ENCODE data around the gene BNC2.

Gene BNC2

DNA sequence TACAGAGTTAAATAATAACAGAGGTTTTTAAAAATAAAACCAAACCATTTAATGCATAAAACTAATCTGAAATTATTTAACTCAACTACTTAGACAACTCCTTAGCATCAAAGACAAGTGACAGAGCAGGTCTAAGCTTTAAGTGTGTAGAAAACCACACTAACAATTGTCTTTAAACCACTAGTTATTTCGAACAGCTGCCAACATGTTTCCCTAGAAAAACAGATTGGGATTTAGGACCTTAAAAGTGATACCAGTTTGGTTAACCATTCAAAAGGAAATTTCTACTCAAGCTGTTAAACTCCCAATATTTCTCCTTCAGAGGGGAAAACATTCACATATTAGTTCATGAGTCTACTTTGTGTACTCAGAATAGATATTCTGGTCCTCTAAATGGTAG is 208.7 kb downstream of the BNC2 start:
- no peak overlapping the region for H3K4me3 ChIP-seq (ENCODE audit: low read depth, low read length)
- DNase-seq (ENCODE audit: low read depth), result peak; percentile 52
- TF ChIP-seq, protein P1, sequence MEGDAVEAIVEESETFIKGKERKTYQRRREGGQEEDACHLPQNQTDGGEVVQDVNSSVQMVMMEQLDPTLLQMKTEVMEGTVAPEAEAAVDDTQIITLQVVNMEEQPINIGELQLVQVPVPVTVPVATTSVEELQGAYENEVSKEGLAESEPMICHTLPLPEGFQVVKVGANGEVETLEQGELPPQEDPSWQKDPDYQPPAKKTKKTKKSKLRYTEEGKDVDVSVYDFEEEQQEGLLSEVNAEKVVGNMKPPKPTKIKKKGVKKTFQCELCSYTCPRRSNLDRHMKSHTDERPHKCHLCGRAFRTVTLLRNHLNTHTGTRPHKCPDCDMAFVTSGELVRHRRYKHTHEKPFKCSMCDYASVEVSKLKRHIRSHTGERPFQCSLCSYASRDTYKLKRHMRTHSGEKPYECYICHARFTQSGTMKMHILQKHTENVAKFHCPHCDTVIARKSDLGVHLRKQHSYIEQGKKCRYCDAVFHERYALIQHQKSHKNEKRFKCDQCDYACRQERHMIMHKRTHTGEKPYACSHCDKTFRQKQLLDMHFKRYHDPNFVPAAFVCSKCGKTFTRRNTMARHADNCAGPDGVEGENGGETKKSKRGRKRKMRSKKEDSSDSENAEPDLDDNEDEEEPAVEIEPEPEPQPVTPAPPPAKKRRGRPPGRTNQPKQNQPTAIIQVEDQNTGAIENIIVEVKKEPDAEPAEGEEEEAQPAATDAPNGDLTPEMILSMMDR (IDR thresholded peaks at IDR 0.05; ENCODE audit: low read depth, low read length, missing control alignments), result no peak
- in situ Hi-C loops (cut with HindIII; ENCODE audit: low sequenced_read_pairs), result no loop called here

DNA sequence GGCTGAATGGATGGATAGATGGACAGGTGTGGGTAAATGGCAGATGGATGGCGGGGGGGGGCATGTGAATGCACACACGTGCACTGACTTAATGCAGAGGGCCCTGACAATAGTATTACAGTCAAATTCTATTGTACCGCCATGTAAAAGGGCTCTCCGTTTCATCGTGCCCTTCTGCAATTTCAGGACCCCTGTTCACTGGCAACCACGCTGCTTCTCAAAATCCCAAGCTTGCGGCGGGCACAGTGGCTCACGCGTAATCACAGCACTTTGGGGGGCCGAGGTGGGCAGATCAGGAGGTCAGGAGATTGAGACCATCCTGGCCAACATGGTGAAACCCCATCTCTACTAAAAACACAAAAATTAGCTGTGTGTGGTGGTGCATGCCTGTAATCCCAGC is 211.4 kb downstream of the BNC2 start:
- DNase-seq (ENCODE audit: low read depth), result no peak
- no peak overlapping the region for H3K4me3 ChIP-seq (ENCODE audit: low read depth, low read length)
- in situ Hi-C loops (cut with HindIII; ENCODE audit: low sequenced_read_pairs), result no loop called here
- TF ChIP-seq, protein P1 (IDR thresholded peaks at IDR 0.05; ENCODE audit: low read depth, low read length, missing control alignments), result no peak

DNA sequence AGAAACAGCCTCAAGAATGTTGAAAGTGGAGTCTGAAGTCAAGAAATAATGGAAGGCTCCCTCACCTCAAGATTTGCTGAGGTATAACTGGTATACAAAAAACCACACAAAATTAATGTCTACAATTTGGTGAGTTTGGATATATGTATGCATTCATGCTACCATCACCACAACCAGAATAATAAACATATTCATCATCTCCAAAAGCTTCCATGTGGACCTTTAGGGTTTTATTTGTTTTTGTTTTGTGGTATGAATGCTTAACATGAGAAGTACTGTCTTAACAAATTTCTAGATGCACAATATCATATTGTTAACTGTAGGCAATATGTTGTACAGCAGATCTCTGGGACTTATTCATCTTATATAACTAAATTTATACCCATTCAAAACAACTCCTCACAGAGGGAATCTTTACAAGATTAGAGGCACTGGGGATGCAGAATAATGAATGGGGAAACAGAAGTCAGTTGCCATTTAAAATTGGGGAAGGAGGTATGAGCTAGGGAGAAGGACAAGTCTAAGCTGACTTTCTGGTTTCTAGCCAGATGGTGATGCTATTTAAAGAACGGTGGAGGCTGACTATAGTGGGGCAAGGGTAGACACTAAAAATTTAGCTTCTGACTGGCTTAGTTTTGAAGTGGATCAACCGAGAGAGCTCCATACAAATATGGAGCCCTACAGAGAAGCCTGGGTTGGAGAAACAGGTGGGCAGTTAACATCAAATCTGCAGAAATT is 213.9 kb downstream of the BNC2 start:
- no peak for DNase-seq (ENCODE audit: low read depth)
- in situ Hi-C loops (cut with HindIII; ENCODE audit: low sequenced_read_pairs), result no loop called here
- H3K4me3 ChIP-seq (ENCODE audit: low read depth, low read length), result no peak overlapping the region
- TF ChIP-seq, protein P1 (IDR thresholded peaks at IDR 0.05; ENCODE audit: low read depth, low read length, missing control alignments), result no peak

DNA sequence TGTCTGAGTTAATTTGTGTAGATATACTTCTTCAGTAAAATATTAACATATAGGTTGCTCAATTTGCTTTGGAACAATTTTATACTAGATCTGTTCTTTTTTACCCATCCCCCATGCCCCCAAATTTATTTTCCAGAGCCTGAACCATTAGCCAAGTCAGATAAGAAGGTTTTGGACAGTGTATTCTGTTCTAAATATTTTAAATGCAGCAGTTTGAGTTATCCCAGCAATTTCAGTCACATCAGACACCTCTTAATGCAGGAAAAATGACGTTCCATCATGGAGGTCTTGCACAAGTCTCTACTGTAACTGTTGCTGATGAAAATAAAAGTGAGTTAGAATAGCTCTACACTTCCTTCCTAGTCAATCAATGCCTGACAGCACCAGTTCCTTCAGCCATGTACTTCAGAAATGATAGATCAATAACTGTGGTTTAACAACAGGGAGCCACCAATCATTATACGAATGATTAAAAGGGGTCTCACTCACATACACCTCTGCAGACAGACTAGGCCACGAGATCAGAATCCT is 215.8 kb downstream of the BNC2 start:
- in situ Hi-C loops (cut with HindIII; ENCODE audit: low sequenced_read_pairs), result no loop called here

DNA sequence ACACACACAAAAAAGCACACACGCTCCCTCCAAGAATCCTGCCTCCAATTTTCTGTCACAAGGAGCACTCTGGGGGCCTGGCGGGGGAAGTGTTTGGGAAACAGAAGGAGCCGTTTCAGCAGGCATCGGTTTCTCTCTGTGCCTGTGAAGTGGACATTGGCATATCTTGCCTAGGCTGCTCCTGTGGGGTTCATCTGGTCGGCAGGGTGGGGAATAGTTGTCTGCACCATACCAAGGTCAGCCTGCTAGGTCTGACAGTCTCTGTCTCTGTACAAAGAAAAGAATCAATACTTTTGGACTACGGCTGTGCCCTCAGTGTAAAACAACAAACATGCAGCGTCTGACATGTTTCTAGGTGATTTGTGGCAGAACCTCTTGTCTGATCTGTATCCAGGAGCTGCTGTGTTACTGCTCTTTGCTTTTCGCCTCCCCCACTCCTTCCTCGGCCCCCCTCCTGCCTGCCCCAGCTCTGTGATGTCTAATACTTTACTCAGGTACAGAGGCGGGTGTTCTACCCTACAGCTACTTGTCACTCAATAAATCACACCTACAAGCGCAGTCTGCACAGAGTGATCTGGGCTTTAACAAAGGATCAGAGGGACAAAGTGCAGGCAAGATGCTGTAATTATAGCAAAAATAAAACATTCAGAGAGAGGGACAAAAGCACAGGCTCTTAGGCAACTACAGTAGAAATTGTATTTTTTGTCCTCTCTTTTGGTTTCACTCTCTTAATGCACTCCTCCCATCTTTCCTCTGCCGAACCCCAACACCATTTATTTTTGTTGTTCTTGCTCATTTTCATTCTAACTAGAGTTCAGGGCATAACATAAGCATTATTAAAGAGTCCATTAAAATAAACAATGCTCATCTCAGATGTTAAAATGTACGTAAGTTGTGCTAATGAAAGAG is 216.7 kb downstream of the BNC2 start:
- DNase-seq (ENCODE audit: low read depth), result no peak
- in situ Hi-C loops (cut with HindIII; ENCODE audit: low sequenced_read_pairs), result no loop called here
- no peak overlapping the region for H3K4me3 ChIP-seq (ENCODE audit: low read depth, low read length)
- TF ChIP-seq, protein P1 (IDR thresholded peaks at IDR 0.05; ENCODE audit: low read depth, low read length, missing control alignments), result no peak

More for the DNA sequence above, 215.8 kb downstream of the BNC2 start:
- DNase-seq (ENCODE audit: low read depth), result no peak
- no peak overlapping the region for H3K4me3 ChIP-seq (ENCODE audit: low read depth, low read length)
- TF ChIP-seq, protein P1 (IDR thresholded peaks at IDR 0.05; ENCODE audit: low read depth, low read length, missing control alignments), result no peak

DNA sequence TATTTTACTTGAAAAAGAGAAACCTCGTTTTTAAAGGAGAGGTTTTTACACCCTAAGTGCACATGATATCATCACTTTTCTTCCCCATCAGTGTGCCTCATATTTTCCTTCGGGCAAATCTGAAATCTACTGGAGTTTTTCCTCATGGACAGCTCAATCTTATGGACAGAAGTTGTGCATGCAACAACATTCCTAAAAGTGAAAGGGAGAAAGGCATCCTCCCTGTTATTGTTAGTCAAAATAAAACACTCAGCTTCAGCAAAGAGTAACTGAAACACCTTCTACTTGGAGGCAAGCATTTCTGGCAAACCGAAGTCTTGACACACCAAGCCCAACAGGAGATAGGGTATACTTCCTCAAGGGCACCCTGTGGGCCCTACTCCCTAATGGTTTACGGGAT is 217.9 kb downstream of the BNC2 start:
- H3K4me3 ChIP-seq (ENCODE audit: low read depth, low read length), result no peak overlapping the region
- no peak for DNase-seq (ENCODE audit: low read depth)
- TF ChIP-seq, protein P1 (IDR thresholded peaks at IDR 0.05; ENCODE audit: low read depth, low read length, missing control alignments), result no peak
- in situ Hi-C loops (cut with HindIII; ENCODE audit: low sequenced_read_pairs), result no loop called here
